Effector memory CD4-positive, alpha-beta T cell (primary cell): Measurements from ENCODE around the gene XXYLT1.
"Not testable (repeated sequence)": the region's sequence is repeated elsewhere in the genome, so short reads cannot be mapped to it uniquely, and the experiment has no call there.

ENCODE experiments used
- DNase-seq, 3 donors: peaks; one replicate each; pipeline ENCODE4 v3.0.0-alpha.2; 2020
- H3K27ac ChIP-seq: 2 replicates; pipeline ENCODE4 v1.7.0; 2013; ENCODE audit warnings: mild to moderate bottlenecking, low read length, moderate library complexity; ENCODE audit not compliant: insufficient read depth, poor library complexity, severe bottlenecking
- H3K27me3 ChIP-seq: replicated peaks from 2 replicates; pipeline ENCODE4 v1.7.0; 2013; ENCODE audit warnings: mild to moderate bottlenecking, low read length; ENCODE audit not compliant: insufficient read depth, control insufficient read depth, poor library complexity, severe bottlenecking
- H3K36me3 ChIP-seq: 2 replicates; pipeline ENCODE4 v1.7.0; 2013; ENCODE audit warnings: mild to moderate bottlenecking, low read length, moderate library complexity; ENCODE audit not compliant: control insufficient read depth, insufficient read depth
- H3K4me1 ChIP-seq: 2 replicates; pipeline ENCODE4 v1.7.0; 2013; ENCODE audit warnings: low read length, mild to moderate bottlenecking; ENCODE audit not compliant: control insufficient read depth, insufficient read depth, poor library complexity, severe bottlenecking
- H3K4me3 ChIP-seq: 2 replicates; pipeline ENCODE4 v1.7.0; 2013; ENCODE audit warnings: low read length, low read depth, mild to moderate bottlenecking; ENCODE audit not compliant: insufficient read depth, poor library complexity, severe bottlenecking
- H3K9me3 ChIP-seq: 2 replicates; pipeline ENCODE4 v1.7.0; 2013; ENCODE audit warnings: mild to moderate bottlenecking, low read length, moderate library complexity; ENCODE audit not compliant: control insufficient read depth

XXYLT1 gene

DNA sequence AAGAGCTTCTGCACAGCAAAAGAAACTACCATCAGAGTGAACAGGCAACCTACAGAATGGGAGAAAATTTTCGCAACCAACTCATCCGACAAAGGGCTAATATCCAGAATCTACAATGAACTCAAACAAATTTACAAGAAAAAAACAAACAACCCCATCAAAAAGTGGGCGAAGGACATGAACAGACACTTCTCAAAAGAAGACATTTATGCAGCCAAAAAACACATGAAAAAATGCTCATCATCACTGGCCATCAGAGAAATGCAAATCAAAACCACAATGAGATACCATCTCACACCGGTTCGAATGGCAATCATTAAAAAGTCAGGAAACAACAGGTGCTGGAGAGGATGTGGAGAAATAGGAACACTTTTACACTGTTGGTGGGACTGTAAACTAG, 52.6 kb downstream of the XXYLT1 start:
- H3K27ac ChIP-seq, H3K9me3 ChIP-seq, H3K4me1 ChIP-seq, H3K27me3 ChIP-seq, H3K36me3 ChIP-seq, DNase-seq, H3K4me3 ChIP-seq: not testable (repeated sequence)

DNA sequence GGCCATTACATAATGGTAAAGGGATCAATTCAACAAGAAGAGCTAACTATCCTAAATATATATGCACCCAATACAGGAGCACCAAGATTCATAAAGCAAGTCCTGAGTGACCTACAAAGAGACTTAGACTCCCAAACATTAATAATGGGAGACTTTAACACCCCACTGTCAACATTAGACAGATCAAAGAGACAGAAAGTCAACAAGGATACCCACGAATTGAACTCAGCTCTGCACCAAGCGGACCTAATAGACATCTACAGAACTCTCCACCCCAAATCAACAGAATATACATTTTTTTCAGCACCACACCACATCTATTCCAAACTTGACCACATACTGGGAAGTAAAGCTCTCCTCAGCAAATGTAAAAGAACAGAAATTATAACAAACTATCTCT, 55.4 kb downstream of the XXYLT1 start:
- H3K36me3 ChIP-seq, H3K27ac ChIP-seq, DNase-seq, H3K4me1 ChIP-seq, H3K9me3 ChIP-seq, H3K27me3 ChIP-seq, H3K4me3 ChIP-seq: not testable (repeated sequence)

DNA sequence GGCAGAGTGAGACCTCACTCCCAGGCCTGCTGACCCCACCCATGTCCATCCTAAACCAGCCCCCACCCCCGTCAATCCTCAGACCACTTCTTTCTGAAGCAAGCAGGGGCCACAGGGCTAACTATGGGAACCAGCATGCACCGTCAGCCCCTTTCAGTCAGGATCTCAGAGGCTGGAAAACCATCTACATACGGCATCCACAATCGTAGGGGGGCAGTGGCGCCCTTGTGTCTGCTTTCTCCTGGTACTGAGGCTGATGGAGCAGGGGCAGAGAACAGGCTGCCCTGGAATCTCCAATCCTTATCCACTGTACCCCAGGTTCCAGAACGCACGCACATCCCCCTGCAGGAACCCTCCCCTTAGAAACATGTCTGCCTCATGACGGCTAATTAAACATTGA, 56.6 kb downstream of the XXYLT1 start:
- Histone ChIP-seq H3K4me3 (no peak overlapping the region), H3K27me3 (no peaks in the 10 kb centered on the region), H3K9me3 (no peaks in the 10 kb centered on the region), H3K27ac (no peak overlapping the region), H3K4me1 (no peaks in the 10 kb centered on the region), H3K36me3 (no peaks in the 10 kb centered on the region)
- DNase-seq = no peak

DNA sequence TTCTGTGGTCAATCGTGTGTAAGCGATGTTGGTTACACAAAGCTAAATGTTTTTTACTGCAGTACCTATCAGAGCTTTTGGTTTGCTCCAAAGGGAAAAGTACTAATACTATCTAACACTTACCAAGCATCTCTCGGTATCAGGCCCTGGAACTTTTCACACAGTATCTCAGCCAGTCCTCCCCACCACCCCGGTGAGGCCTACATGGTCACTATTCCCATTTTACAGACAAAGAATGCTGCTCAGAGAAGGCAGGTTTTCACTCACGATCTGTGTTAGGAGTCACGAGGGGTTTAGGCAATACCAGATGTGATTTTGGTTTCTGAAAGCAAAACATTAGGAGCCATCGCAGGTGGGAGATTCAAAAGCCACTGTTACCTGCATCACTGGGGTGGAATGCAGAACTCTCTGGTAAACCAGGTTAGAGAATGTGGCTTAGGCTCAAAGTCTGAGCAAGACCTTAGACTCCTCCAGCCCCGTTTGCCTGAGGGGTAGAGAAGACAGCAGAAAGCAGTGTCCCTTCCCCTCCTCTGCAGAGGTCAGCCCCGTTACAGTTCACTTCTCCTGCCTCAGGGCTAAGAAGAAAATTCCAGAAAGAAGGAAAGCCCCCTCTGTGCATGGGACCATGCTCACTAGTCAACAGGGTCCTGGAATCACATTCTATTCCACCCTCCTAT, 57.2 kb downstream of the XXYLT1 start:
- no peaks in the 10 kb centered on the region for H3K36me3 ChIP-seq
- no peaks in the 10 kb centered on the region for H3K4me1 ChIP-seq
- H3K27me3 ChIP-seq = no peaks in the 10 kb centered on the region
- no peak overlapping the region for H3K4me3 ChIP-seq
- DNase-seq = no peak
- no peaks in the 10 kb centered on the region for H3K9me3 ChIP-seq
- H3K27ac ChIP-seq = no peak overlapping the region

DNA sequence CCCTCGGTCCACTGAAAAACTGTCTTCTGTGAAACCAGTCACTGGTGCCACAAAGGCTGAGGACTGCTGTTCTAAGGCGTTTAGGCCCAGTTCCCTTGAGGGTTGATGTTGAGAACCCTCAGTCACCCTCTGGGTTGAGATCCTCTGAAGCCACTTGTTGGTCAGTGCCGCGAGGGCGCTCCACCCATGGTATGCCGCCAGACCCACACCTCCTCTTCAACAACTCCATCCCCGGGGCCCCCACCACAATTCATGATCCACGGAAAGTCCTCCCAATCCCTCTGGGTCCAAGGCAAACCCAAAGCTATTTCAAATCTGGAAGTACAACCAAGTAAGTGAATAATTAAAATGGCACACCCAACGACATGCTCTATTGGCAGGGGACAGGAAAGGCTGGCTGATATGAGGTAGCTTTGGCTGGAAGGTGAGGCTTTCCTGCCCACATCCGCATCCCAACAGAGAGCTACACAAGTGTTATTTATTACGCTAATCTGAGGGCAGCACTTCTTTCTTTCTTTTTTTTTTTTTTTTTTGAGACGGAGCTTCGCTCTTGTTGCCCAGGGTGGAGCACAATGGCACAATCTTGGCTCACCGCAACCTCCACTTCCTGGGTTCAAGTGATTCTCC, 58.1 kb downstream of the XXYLT1 start:
- Histone ChIP-seq H3K27ac (no peak overlapping the region), H3K4me3 (no peak overlapping the region), H3K9me3 (no peaks in the 10 kb centered on the region), H3K27me3 (no peaks in the 10 kb centered on the region), H3K36me3 (no peaks in the 10 kb centered on the region), H3K4me1 (no peaks in the 10 kb centered on the region)
- DNase-seq = no peak

DNA sequence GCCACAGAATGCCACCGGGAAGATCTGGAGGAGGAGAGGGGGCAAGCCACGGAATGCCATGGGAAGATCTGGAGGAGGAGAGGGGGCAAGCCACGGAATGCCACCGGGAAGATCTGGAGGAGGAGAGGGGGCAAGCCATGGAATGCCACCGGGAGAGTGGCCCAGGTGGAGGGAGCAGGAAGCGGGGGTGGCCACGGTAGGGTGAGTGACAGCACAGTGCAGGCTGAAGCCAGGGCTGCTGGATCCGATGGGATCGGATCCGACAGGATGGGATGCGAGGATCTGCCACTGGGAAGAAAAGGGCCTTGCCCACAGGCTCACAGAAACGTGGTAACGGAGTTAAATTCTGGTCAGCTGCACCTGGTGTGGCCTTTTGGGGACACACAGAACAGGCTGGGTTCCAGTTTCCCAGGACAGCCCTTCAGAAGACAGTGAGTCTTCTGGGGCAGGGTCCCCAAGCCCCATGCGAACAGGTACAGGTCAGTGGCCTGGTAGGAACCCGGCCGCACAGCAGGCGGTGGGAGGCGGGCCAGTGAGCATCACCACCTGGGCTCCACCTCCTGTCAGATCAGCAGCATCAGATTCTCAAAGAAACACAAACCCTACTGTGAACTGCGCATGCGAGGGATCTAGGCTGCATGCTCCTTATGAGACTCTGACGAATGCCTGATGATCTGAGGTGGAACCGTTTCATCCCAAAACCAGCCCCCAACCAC, 58.8 kb downstream of the XXYLT1 start:
- no peak overlapping the region for H3K4me3 ChIP-seq
- H3K36me3 ChIP-seq = no peaks in the 10 kb centered on the region
- no peak for DNase-seq
- H3K27me3 ChIP-seq = no peaks in the 10 kb centered on the region
- H3K27ac ChIP-seq = no peak overlapping the region
- H3K4me1 ChIP-seq = no peaks in the 10 kb centered on the region
- no peaks in the 10 kb centered on the region for H3K9me3 ChIP-seq

DNA sequence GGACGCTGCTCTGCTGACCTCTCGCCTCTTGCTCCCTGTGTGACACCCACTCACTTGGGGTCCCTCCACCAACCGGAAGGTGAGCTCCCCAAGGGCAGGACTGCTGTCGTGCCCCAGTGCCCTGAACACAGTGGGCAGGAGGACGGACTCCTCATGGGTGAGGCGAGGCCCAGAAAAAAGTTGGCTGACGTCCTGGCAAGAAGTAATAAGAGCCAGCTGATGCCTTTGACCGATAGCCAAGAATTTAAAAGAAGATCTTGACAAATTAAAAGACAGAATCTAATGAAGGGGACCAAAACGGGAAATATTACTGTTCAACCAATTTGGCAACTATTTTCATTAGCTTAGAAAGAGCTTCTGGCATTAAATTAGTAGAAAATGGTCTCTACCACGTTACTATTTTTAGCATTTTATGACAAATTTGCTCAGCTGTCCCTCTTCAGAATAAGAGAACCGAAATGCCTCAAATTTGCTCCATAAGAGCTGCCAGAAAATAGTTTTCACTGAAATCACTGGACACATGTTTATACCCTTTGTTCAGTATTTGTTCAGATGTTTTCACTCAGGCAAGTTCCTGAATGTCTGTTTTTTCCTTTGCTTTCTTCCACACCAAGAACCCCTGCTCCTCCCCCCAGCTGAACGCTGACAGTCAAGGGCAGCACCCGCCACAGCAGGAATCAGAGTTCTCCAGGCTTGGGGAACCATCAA, 60.5 kb downstream of the XXYLT1 start:
- DNase-seq = no peak
- no peaks in the 10 kb centered on the region for H3K36me3 ChIP-seq

DNA sequence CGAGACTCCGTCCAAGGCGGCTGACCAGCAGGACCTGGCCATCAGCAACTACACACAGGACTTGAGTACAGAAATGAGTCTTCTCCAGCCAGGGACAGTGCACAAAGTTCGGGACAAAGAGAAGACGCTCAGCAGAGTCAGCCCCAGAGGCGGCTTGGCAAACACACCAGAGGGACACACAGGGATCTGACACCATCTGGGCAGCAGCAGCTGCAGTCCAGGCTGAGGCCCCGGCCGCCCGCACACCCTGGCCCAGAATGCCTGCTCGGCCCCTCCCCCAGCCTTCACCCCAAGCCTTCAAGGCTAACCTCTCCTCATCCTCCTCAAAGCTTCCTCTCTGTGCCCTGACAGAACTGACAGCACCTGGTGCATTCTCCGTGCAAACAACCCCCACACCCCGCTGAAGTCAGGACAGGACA, 61.1 kb downstream of the XXYLT1 start:
- Histone ChIP-seq H3K9me3 (no peaks in the 10 kb centered on the region), H3K27me3 (no peaks in the 10 kb centered on the region), H3K4me1 (no peaks in the 10 kb centered on the region), H3K4me3 (no peak overlapping the region), H3K27ac (no peak overlapping the region), H3K36me3 (no peaks in the 10 kb centered on the region)
- DNase-seq = no peak

More for the DNA sequence above, 60.5 kb downstream of the XXYLT1 start:
- Histone ChIP-seq H3K27me3 (no peaks in the 10 kb centered on the region), H3K4me3 (no peak overlapping the region), H3K27ac (no peak overlapping the region), H3K9me3 (no peaks in the 10 kb centered on the region), H3K4me1 (no peaks in the 10 kb centered on the region)

DNA sequence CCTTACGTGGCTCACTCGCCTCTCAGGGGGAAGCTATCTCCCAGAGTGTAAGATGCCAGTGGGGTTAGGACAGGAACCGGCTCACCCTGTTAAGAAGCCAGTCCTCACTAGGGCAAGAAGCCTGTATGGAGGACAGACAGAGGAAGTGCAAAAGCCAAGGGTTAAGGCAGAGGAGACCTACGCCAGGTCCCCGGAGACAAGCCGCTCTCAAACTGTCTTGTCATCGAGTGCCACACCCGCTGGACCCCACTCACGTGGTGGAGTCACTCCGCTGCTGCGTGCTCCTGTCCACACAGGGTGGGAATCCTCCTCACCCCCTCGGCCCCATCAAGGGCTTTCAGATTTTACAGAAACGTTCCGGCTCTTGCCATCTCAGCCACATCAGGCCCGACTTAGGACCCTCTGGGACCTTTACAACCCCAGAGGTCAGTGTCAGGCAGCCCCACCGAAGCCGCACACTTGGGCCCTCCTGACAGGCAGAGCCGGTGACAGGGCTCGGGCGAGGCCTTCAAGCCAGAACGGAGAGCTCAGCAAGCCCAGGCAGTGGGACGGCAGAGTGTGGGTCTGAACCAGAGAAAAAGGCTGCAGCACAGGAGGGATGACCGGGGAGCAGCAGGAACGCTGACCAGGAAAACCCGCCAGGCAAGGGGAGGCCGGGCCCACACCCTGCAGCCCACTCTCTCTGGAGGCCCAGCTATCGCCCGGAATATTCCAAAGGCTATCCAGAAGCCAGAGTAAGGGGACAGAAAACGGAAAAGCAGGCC, 61.7 kb downstream of the XXYLT1 start:
- DNase-seq = no peak
- Histone ChIP-seq H3K4me3 (no peak overlapping the region), H3K27ac (no peak overlapping the region), H3K36me3 (no peaks in the 10 kb centered on the region), H3K4me1 (no peaks in the 10 kb centered on the region), H3K27me3 (no peaks in the 10 kb centered on the region), H3K9me3 (no peaks in the 10 kb centered on the region)
